SK-N-SH treated with all-trans-retinoic acid at 6 μM for 48 hours (cell line): ENCODE results near the gene MCOLN3.
"Not testable (repeated sequence)": the region's sequence is repeated elsewhere in the genome, so short reads cannot be mapped to it uniquely, and the experiment has no call there.

Experiments used
- ATAC-seq: fragments of 200-7000 bp; cut with Tn5 transposase; 3 replicates; pipeline ENCODE4 v1.9.1; 2020; ENCODE audit warnings: mild to moderate bottlenecking, moderate library complexity
- ARNTL ChIP-seq: fragments of 450-650 bp; formaldehyde crosslinking; IDR thresholded peaks from 2 replicates; pipeline ENCODE4 v1.5.0; 2020; ENCODE audit warnings: low read depth, mild to moderate bottlenecking, moderate library complexity, borderline replicate concordance
- BACH2 ChIP-seq: fragments of 250-450 bp; sonication (Bioruptor Pico); IDR thresholded peaks from 2 replicates; pipeline ENCODE4 v1.9.0; 2021; ENCODE audit warnings: mild to moderate bottlenecking, borderline replicate concordance
- CSDC2 ChIP-seq: fragments of 250-450 bp; sonication (Bioruptor Pico); IDR thresholded peaks from 2 replicates; pipeline ENCODE4 v1.5.0; 2020; ENCODE audit warnings: mild to moderate bottlenecking, moderate library complexity
- ESRRG ChIP-seq: fragments of 250-450 bp; sonication (Bioruptor Pico); IDR thresholded peaks from 2 replicates; pipeline ENCODE4 v1.6.1; 2021; ENCODE audit warnings: mild to moderate bottlenecking
- GLIS3 ChIP-seq: fragments of 250-450 bp; sonication (Bioruptor Pico); IDR thresholded peaks from 2 replicates; pipeline ENCODE4 v1.5.0; 2020; ENCODE audit warnings: mild to moderate bottlenecking, moderate library complexity
- OSR1 ChIP-seq: fragments of 250-450 bp; sonication (Bioruptor Pico); IDR thresholded peaks from 2 replicates; pipeline ENCODE4 v1.8.0; 2022; ENCODE audit warnings: moderate library complexity, mild to moderate bottlenecking, inconsistent platforms
- PATZ1 ChIP-seq: fragments of 250-450 bp; sonication (Bioruptor Pico); IDR thresholded peaks from 2 replicates; pipeline ENCODE4 v1.8.0; 2020; ENCODE audit warnings: mild to moderate bottlenecking, moderate library complexity, borderline replicate concordance
- POU6F1 ChIP-seq: fragments of 250-450 bp; sonication (Bioruptor Pico); IDR thresholded peaks from 2 replicates; pipeline ENCODE4 v1.8.0; 2021; ENCODE audit warnings: low read depth, mild to moderate bottlenecking, moderate library complexity, borderline replicate concordance
- PPARA ChIP-seq: fragments of 250-450 bp; sonication (Bioruptor Pico); IDR thresholded peaks from 2 replicates; pipeline ENCODE4 v1.5.0; 2020; ENCODE audit warnings: mild to moderate bottlenecking, borderline replicate concordance
- SNAI2 ChIP-seq: fragments of 250-450 bp; sonication (Bioruptor Pico); IDR thresholded peaks from 2 replicates; pipeline ENCODE4 v1.5.0; 2020; ENCODE audit warnings: mild to moderate bottlenecking, moderate library complexity
- TCF4 ChIP-seq: fragments of 250-450 bp; sonication (Bioruptor Pico); IDR thresholded peaks from 2 replicates; pipeline ENCODE4 v1.8.0; 2021; ENCODE audit warnings: mild to moderate bottlenecking, moderate library complexity, borderline replicate concordance
- TOX ChIP-seq: fragments of 250-450 bp; sonication (Bioruptor Pico); IDR thresholded peaks from 2 replicates; pipeline ENCODE4 v1.8.0; 2021; ENCODE audit warnings: mild to moderate bottlenecking, moderate library complexity, borderline replicate concordance
- TSHZ2 ChIP-seq: fragments of 250-450 bp; sonication (Bioruptor Pico); IDR thresholded peaks from 2 replicates; pipeline ENCODE4 v1.5.0; 2020; ENCODE audit warnings: mild to moderate bottlenecking, moderate library complexity
- ZC3H10 ChIP-seq: fragments of 250-450 bp; sonication (Bioruptor Pico); IDR thresholded peaks from 2 replicates; pipeline ENCODE4 v1.5.1; 2021; ENCODE audit warnings: mild to moderate bottlenecking, moderate library complexity
- ZFP3 ChIP-seq: fragments of 250-450 bp; sonication (Bioruptor Pico); IDR thresholded peaks from 2 replicates; pipeline ENCODE4 v1.5.0; 2020; ENCODE audit warnings: mild to moderate bottlenecking, moderate library complexity
- ZFP30 ChIP-seq: fragments of 450-650 bp; formaldehyde crosslinking; IDR thresholded peaks from 2 replicates; pipeline ENCODE4 v1.5.0; 2022; ENCODE audit warnings: mild to moderate bottlenecking, moderate library complexity
- ZNF565 ChIP-seq: fragments of 450-650 bp; formaldehyde crosslinking; conservative IDR thresholded peaks from 2 replicates; pipeline ENCODE4 v1.5.0; 2020; ENCODE audit warnings: low read depth, mild to moderate bottlenecking, moderate library complexity
- ZNF70 ChIP-seq: fragments of 450-650 bp; formaldehyde crosslinking; IDR thresholded peaks from 2 replicates; pipeline ENCODE4 v1.5.0; 2020; ENCODE audit warnings: mild to moderate bottlenecking, moderate library complexity
- ZNF8 ChIP-seq: fragments of 450-650 bp; formaldehyde crosslinking; IDR thresholded peaks from 2 replicates; pipeline ENCODE4 v1.5.0; 2020; ENCODE audit warnings: mild to moderate bottlenecking, moderate library complexity

The MCOLN3 gene

GRCh38 chr1:84995484-84996334 lies 52.6 kb downstream of the MCOLN3 start (continued):
- no peak for TF ChIP-seq ZNF565 (CRISPR knock-in tag)
- TF ChIP-seq GLIS3, result no peak
- no peak for TF ChIP-seq ZNF8 (CRISPR knock-in tag)

GRCh38 chr1:84991097-84991920 lies 57.0 kb downstream of the MCOLN3 start:
- no peak for TF ChIP-seq TSHZ2 (CRISPR knock-in tag)
- TF ChIP-seq ZNF565 (CRISPR knock-in tag), result no peak
- no peak for TF ChIP-seq OSR1 (CRISPR knock-in tag)
- no peak for TF ChIP-seq SNAI2
- no peak for TF ChIP-seq CSDC2 (CRISPR knock-in tag)
- TF ChIP-seq ZNF70 (CRISPR knock-in tag), result no peak
- TF ChIP-seq ESRRG (CRISPR knock-in tag), result no peak
- TF ChIP-seq ARNTL, result no peak
- no peak for ATAC-seq

GRCh38 chr1:84988588-84988987 lies 59.7 kb downstream of the MCOLN3 start:
- TF ChIP-seq TSHZ2 (CRISPR knock-in tag) (no peak), OSR1 (CRISPR knock-in tag) (no peak), ZC3H10 (CRISPR knock-in tag) (no peak), PATZ1 (no peak), ZFP30 (CRISPR knock-in tag) (no peak), ZFP3 (CRISPR knock-in tag) (no peak), PPARA (CRISPR knock-in tag) (no peak), CSDC2 (CRISPR knock-in tag) (no peak), POU6F1 (CRISPR knock-in tag) (no peak), BACH2 (CRISPR knock-in tag) (no peak), TOX (CRISPR knock-in tag) (no peak), SNAI2 (no peak), ESRRG (CRISPR knock-in tag) (no peak), ARNTL (no peak), ZNF565 (CRISPR knock-in tag) (no peak), TCF4 (CRISPR knock-in tag) (no peak), ZNF70 (CRISPR knock-in tag) (no peak)
- ATAC-seq, result no peak

GRCh38 chr1:84986561-84986960 lies 61.7 kb downstream of the MCOLN3 start:
- ATAC-seq, result not testable (repeated sequence)
